K562 (cell line): ENCODE measurements around the gene SLC22A6. TPM values are rescaled to one million over a fixed set of nuclear protein-coding genes. Genes with fewer than 3 reads are reported as not detected.
A peak's percentile ranks its signal among the peaks of the same experiment; 100 is the strongest.

ENCODE experiments used
- ATAC-seq: fragments of 200-7000 bp; cut with Tn5 transposase; 3 replicates; pipeline ENCODE4 v1.9.1; 2020; ENCODE audit warnings: moderate library complexity
- BruUV-seq: library from RNA; stranded (reverse); fragments of 400-500 nt; replicated peaks from 2 replicates; lab custom pipeline; 2021; lab: Mats Ljungman, UMichigan
- CTCF ChIA-PET: fragments of 300-600 bp; formaldehyde crosslinking; extraction: SDS; loops from one replicate; lab custom pipeline; 2021; ENCODE audit warnings: low intra/inter-chr PET ratio; lab: Yijun Ruan, JAX
- POLR2A ChIA-PET: fragments of 300-600, 350-650 bp; sonication (Branson Sonifier 250); formaldehyde crosslinking; extraction: SDS; loops from one replicate; lab custom pipeline; 2021; ENCODE audit warnings: antibody characterized with exemption, inconsistent platforms; lab: Yijun Ruan, JAX
- DNase-seq, 4 experiments: peaks; one replicate each; pipeline versions ENCODE4 v3.0.0 to v3.0.0-alpha.2; 2011 to 2018; ENCODE audit warnings: low spot score in 3 of 4, mixed read lengths in 3 of 4; ENCODE audit errors: extremely low read depth in 1 of 4
- FAIRE-seq: peaks from 2 replicates; lab custom pipeline; 2011; peaks lifted over from hg19 to GRCh38; lab: Jason Lieb, UNC
- H2AFZ ChIP-seq: 2 replicates; pipeline ENCODE4 v1.6.0; 2011; ENCODE audit warnings: low read depth, low read length, control low read depth, inconsistent platforms
- H3K27ac ChIP-seq: fragments of 200-600 bp; 3 replicates; pipeline ENCODE4 v1.8.0; 2011; ENCODE audit warnings: low read depth, mild to moderate bottlenecking, control low read depth, inconsistent platforms, low read length, moderate library complexity, mixed read lengths; ENCODE audit errors: extremely low read depth
- H3K27me3 ChIP-seq, 2 experiments: fragments of 300-600 bp in 1 of 2; 2 replicates in 1 of 2; 3 replicates in 1 of 2; pipeline versions ENCODE4 v1.6.0 to v1.8.0; 2011; ENCODE audit warnings: inconsistent platforms in 2 of 2, low read length in 2 of 2, mild to moderate bottlenecking in 1 of 2, mixed read lengths in 1 of 2, moderate library complexity in 1 of 2; ENCODE audit not compliant: control insufficient read depth in 2 of 2, insufficient read depth in 2 of 2
- H3K36me3 ChIP-seq: fragments of 300-600 bp; 3 replicates; pipeline ENCODE4 v1.8.0; 2011; ENCODE audit warnings: mild to moderate bottlenecking, low read length, inconsistent platforms; ENCODE audit not compliant: control insufficient read depth, insufficient read depth
- H3K4me1 ChIP-seq, 2 experiments: fragments of 200-600 bp in 1 of 2; replicated peaks in 1 of 2; 2 replicates in 1 of 2; 3 replicates in 1 of 2; pipeline versions ENCODE4 v1.5.1 to v1.8.0; 2011; ENCODE audit warnings: inconsistent platforms in 2 of 2, low read length in 2 of 2, mild to moderate bottlenecking in 1 of 2, mixed read lengths in 1 of 2, moderate library complexity in 1 of 2; ENCODE audit not compliant: control insufficient read depth in 2 of 2, insufficient read depth in 2 of 2
- H3K4me2 ChIP-seq: 2 replicates; pipeline ENCODE4 v1.6.1; 2011; ENCODE audit warnings: low read length, control low read depth, inconsistent platforms, mixed read lengths; ENCODE audit not compliant: insufficient read depth
- H3K4me3 ChIP-seq: fragments of 200-600 bp; sonication (generic), shearing (Covaris generic); 2 replicates; pipeline ENCODE4 v1.5.1; 2016; ENCODE audit warnings: control low read depth, inconsistent platforms
- H3K79me2 ChIP-seq: fragments of 200-600 bp; 3 replicates; pipeline ENCODE4 v1.8.0; 2011; ENCODE audit warnings: low read length, inconsistent platforms; ENCODE audit not compliant: control insufficient read depth, insufficient read depth
- H3K9ac ChIP-seq, 2 experiments: 2 replicates each; pipeline versions ENCODE4 v1.6.0 to v1.6.1; 2011; ENCODE audit warnings: low read depth in 2 of 2, low read length in 2 of 2, control low read depth in 1 of 2, inconsistent platforms in 1 of 2, mild to moderate bottlenecking in 1 of 2, mixed read lengths in 1 of 2; ENCODE audit not compliant: insufficient read depth in 1 of 2
- H3K9me1 ChIP-seq: one replicate; pipeline ENCODE4 v1.6.0; 2011; ENCODE audit warnings: inconsistent platforms, mild to moderate bottlenecking, low read length, moderate library complexity; ENCODE audit not compliant: control insufficient read depth, insufficient read depth
- H3K9me3 ChIP-seq: replicated peaks from 2 replicates; pipeline ENCODE4 v1.5.1; 2011; ENCODE audit warnings: low read depth, low read length, inconsistent platforms; ENCODE audit not compliant: control insufficient read depth, insufficient read depth
- H4K20me1 ChIP-seq: replicated peaks from 2 replicates; pipeline ENCODE4 v1.6.1; 2011; ENCODE audit warnings: low read length, inconsistent platforms, mixed read lengths; ENCODE audit not compliant: control insufficient read depth, insufficient read depth
- CCAR2 ChIP-seq: fragments of 200-400 bp; formaldehyde crosslinking; IDR thresholded peaks from 2 replicates; pipeline ENCODE4 v1.6.1; 2017; ENCODE audit warnings: mild to moderate bottlenecking, low read depth, low read length
- ETS2 ChIP-seq: IDR thresholded peaks from 2 replicates; pipeline ENCODE4 v1.6.1; 2016; ENCODE audit warnings: borderline replicate concordance, missing genetic modification characterization, mild to moderate bottlenecking, moderate library complexity, missing compliant biosample characterization; ENCODE audit not compliant: poor library complexity, severe bottlenecking
- GATAD2B ChIP-seq: fragments of 450-650 bp; IDR thresholded peaks from 2 replicates; pipeline ENCODE4 v1.6.1; 2017; ENCODE audit warnings: mild to moderate bottlenecking, borderline replicate concordance
- NELFE ChIP-seq: IDR thresholded peaks from 2 replicates; pipeline ENCODE4 v1.6.1; 2011; ENCODE audit warnings: mild to moderate bottlenecking; ENCODE audit not compliant: insufficient read depth, insufficient read length
- NFRKB ChIP-seq: fragments of 450-650 bp; IDR thresholded peaks from 2 replicates; pipeline ENCODE4 v1.6.1; 2016; ENCODE audit warnings: low read depth
- OTX1 ChIP-seq: fragments of 450-650 bp; formaldehyde crosslinking; IDR thresholded peaks from 2 replicates; pipeline ENCODE4 v1.4.0; 2022; ENCODE audit warnings: mild to moderate bottlenecking
- SMAD3 ChIP-seq: fragments of 450-650 bp; formaldehyde crosslinking; conservative IDR thresholded peaks from 2 replicates; pipeline ENCODE4 v1.4.0; 2020; ENCODE audit warnings: mild to moderate bottlenecking
- SNRNP70 ChIP-seq: fragments of 200-400 bp; formaldehyde crosslinking; optimal IDR thresholded peaks from 2 replicates; pipeline ENCODE3; 2017; ENCODE audit warnings: low read depth, low read length
- TAF15 ChIP-seq: fragments of 200-400 bp; formaldehyde crosslinking; IDR thresholded peaks from 2 replicates; pipeline ENCODE4 v1.6.1; 2017; ENCODE audit warnings: mild to moderate bottlenecking, low read depth, low read length, moderate library complexity
- ZBTB49 ChIP-seq: sonication (generic); formaldehyde crosslinking; IDR thresholded peaks from 2 replicates; pipeline ENCODE4 v1.8.0; 2022; ENCODE audit warnings: missing genetic modification reagents, mild to moderate bottlenecking, borderline replicate concordance
- ZSCAN32 ChIP-seq: fragments of 450-650 bp; formaldehyde crosslinking; IDR thresholded peaks from 2 replicates; pipeline ENCODE4 v1.4.0; 2020; ENCODE audit warnings: mild to moderate bottlenecking, moderate library complexity
- WGBS: fragments of 100-300 bp; shearing (Covaris generic); methylation state at CpG from one replicate; pipeline ENCODE4 v1.1.6; 2016; ENCODE audit warnings: low coverage, mixed read lengths; ENCODE audit not compliant: insufficient coverage; ENCODE audit errors: missing lambda C conversion rate; 5-methylcytosine and 5-hydroxymethylcytosine counted together
- in situ Hi-C: fragments of 300-500 bp; cut with MboI; formaldehyde crosslinking; loops from 4 replicates; pipeline ENCODE4 v1.15.0; 2018; ENCODE audit warnings: inconsistent platforms, mixed read lengths
- intact Hi-C: fragments of 100-400 bp; cut with micrococcal nuclease; formaldehyde crosslinking; loops from 2 replicates; pipeline ENCODE4 v1.14.2; 2022
- polyA plus RNA-seq, 8 experiments: library from polyadenylated mRNA; depleted of rRNA in 4 of 8; stranded (reverse) in 5 of 8; unstranded in 3 of 8; fragments of >200 nt; fragmentation: Nextera tagmentation in 2 of 8; fragmentation: Illumina TruSeq in 1 of 8; extraction: Ambion mirVana in 2 of 8; extraction: Trizol in 1 of 8; gene quantifications; 2 replicates each; pipeline versions ENCODE4 v1.2.1 to v1.2.3, GENCODE V29; 2011 to 2014; ENCODE audit warnings: inconsistent platforms in 1 of 8, missing spikeins in 1 of 8
- total RNA-seq, 7 experiments: library from RNA; depleted of rRNA in 6 of 7; stranded (reverse); fragments of >200 nt in 6 of 7; fragmentation: Illumina TruSeq in 2 of 7; extraction: Trizol in 2 of 7; gene quantifications; 2 replicates each; pipeline versions ENCODE4 v1.2.1 to v1.2.3, GENCODE V29; 2011 to 2021; ENCODE audit warnings: low replicate concordance in 1 of 7
- TF ChIP-seq, protein P1 (sequence below): fragments of 450-650 bp; IDR thresholded peaks from 2 replicates; pipeline ENCODE4 v1.6.1; 2018; ENCODE audit not compliant: partially characterized antibody
- TF ChIP-seq, protein P2 (sequence below): sonication (generic); formaldehyde crosslinking; IDR thresholded peaks from 2 replicates; pipeline ENCODE4 v1.8.1; 2023; ENCODE audit warnings: mild to moderate bottlenecking, missing genetic modification reagents, moderate library complexity

The SLC22A6 gene
- total and polyA plus RNA-seq, 9 of the 15 experiments (the other 6 are each of a cell fraction or from before 2014, with no cell fraction given) = not detected

DNA sequence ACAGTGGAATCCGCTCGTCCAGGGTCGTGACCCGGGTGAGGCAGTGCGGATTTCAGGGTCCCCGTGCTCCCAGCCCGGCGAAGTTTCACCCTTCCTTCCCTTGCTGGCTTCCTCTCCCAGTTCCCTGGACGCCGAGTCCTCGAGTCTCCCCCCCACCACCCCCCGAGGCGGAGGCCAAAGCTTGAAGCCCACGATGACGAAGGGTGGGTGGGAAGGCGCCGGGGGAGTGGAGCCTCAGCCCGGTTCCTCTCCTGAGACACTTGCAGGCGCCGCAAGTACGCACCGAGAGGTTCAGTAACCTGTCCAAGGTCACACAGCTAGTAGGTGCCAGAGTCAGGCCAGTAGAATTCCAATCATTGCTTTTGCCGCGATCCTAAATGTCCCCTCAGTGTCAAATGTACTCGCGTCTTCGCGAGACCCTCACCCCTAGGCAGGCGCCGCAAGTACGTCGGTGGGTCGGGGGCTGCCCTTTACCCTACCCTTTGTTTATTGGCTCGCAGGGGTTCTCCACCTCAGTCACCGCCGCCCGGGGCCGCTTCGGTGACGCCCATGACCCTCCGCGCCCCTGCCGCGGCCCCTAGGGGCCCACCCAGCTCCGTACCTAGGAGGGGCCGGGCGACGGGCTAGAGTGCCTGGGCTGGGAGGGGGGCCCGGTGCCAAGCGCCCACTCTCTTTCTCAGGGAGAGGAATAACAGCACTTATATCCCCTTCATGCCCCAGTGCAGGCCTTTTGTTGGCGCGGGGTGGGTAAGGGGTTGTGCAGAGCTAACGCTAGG lies 57.9 kb downstream of the SLC22A6 start:
- no peak overlapping the region for H3K4me3 ChIP-seq
- H3K4me2 ChIP-seq = no peak overlapping the region
- H2AFZ ChIP-seq = no peak overlapping the region
- CTCF ChIA-PET = no interaction called here
- DNase-seq (no peak), ATAC-seq (no peak), FAIRE-seq (no peak)
- H3K36me3 ChIP-seq = no peaks in the 10 kb centered on the region
- no TSS peak for BruUV-seq
- H3K79me2 ChIP-seq = no peaks in the 10 kb centered on the region
- peaks cover 12% of the 10 kb centered on the region; the same call in 1 of the 2 replicates for H4K20me1 ChIP-seq
- peaks cover 20 to 64% of the 10 kb centered on the region in 2 experiments for H3K27me3 ChIP-seq
- no peak overlapping the region for H3K27ac ChIP-seq
- no peaks in the 10 kb centered on the region for H3K9me3 ChIP-seq
- WGBS = 31% methylated on average over 39 of the region's 53 CpGs
- intact Hi-C loops = no loop called here
- in situ Hi-C loops = no loop called here
- POLR2A ChIA-PET = interaction anchor here (0.6 to 1.2 kb wide), 2 partner anchors 10 to 1064 kb away, joined by 3 to 5 read pairs; no protein-coding TSS in a partner anchor
- H3K4me1 ChIP-seq = peaks cover 5 to 29% of the 10 kb centered on the region in 2 experiments; a peak in 3 of 5 replicates
- H3K9me1 ChIP-seq = no peaks in the 10 kb centered on the region
- 0 out of 4 replicates have a peak overlapping the region, but pooled peaks of 1 of the 2 experiments have one; percentile 10 for H3K9ac ChIP-seq
- no peak for TF ChIP-seq SMAD3 (CRISPR knock-in tag)
- TF ChIP-seq ZSCAN32 = no peak
- TF ChIP-seq TAF15 = no peak
- TF ChIP-seq CCAR2 = no peak
- no peak for TF ChIP-seq NFRKB
- TF ChIP-seq ZBTB49 = no peak
- no peak for TF ChIP-seq ETS2 (tag)
- TF ChIP-seq, protein P1, sequence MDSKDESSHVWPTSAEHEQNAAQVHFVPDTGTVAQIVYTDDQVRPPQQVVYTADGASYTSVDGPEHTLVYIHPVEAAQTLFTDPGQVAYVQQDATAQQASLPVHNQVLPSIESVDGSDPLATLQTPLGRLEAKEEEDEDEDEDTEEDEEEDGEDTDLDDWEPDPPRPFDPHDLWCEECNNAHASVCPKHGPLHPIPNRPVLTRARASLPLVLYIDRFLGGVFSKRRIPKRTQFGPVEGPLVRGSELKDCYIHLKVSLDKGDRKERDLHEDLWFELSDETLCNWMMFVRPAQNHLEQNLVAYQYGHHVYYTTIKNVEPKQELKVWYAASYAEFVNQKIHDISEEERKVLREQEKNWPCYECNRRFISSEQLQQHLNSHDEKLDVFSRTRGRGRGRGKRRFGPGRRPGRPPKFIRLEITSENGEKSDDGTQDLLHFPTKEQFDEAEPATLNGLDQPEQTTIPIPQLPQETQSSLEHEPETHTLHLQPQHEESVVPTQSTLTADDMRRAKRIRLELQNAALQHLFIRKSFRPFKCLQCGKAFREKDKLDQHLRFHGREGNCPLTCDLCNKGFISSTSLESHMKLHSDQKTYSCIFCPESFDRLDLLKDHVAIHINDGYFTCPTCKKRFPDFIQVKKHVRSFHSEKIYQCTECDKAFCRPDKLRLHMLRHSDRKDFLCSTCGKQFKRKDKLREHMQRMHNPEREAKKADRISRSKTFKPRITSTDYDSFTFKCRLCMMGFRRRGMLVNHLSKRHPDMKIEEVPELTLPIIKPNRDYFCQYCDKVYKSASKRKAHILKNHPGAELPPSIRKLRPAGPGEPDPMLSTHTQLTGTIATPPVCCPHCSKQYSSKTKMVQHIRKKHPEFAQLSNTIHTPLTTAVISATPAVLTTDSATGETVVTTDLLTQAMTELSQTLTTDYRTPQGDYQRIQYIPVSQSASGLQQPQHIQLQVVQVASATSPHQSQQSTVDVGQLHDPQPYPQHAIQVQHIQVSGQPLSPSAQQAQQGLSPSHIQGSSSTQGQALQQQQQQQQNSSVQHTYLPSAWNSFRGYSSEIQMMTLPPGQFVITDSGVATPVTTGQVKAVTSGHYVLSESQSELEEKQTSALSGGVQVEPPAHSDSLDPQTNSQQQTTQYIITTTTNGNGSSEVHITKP = no peak
- no peak for TF ChIP-seq GATAD2B
- TF ChIP-seq SNRNP70 = no peak
- TF ChIP-seq NELFE = no peak
- TF ChIP-seq, protein P2, sequence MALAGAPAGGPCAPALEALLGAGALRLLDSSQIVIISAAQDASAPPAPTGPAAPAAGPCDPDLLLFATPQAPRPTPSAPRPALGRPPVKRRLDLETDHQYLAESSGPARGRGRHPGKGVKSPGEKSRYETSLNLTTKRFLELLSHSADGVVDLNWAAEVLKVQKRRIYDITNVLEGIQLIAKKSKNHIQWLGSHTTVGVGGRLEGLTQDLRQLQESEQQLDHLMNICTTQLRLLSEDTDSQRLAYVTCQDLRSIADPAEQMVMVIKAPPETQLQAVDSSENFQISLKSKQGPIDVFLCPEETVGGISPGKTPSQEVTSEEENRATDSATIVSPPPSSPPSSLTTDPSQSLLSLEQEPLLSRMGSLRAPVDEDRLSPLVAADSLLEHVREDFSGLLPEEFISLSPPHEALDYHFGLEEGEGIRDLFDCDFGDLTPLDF (CRISPR knock-in tag) = no peak
- no peak for TF ChIP-seq OTX1 (CRISPR knock-in tag)
